Subcutaneous abdominal adipose tissue (tissue), 5 donors: ENCODE results near the gene ABCD3.
"Not testable (repeated sequence)": the region's sequence is repeated elsewhere in the genome, so short reads cannot be mapped to it uniquely, and the experiment has no call there.

Experiments
- H3K27ac ChIP-seq: one replicate; pipeline ENCODE4 v1.7.0; 2013; ENCODE audit warnings: low read depth, mild to moderate bottlenecking, inconsistent platforms, low read length, moderate library complexity
- H3K27me3 ChIP-seq, 5 donors: one replicate each; pipeline ENCODE4 v1.7.0; 2013; ENCODE audit warnings: low read length in 5 of 5, inconsistent platforms in 1 of 5; ENCODE audit not compliant: control insufficient read depth in 5 of 5, insufficient read depth in 4 of 5
- H3K36me3 ChIP-seq, 5 donors: one replicate each; pipeline ENCODE4 v1.7.0; 2013; ENCODE audit warnings: low read length in 5 of 5; ENCODE audit not compliant: control insufficient read depth in 5 of 5, insufficient read depth in 5 of 5
- H3K4me1 ChIP-seq, 5 donors: one replicate each; pipeline ENCODE4 v1.7.0; 2013; ENCODE audit warnings: low read length in 5 of 5, mild to moderate bottlenecking in 3 of 5, moderate library complexity in 1 of 5; ENCODE audit not compliant: control insufficient read depth in 5 of 5, insufficient read depth in 5 of 5
- H3K4me3 ChIP-seq, 5 donors: one replicate each; pipeline ENCODE4 v1.7.0; 2013; ENCODE audit warnings: low read length in 5 of 5, low read depth in 1 of 5
- H3K9ac ChIP-seq, 5 donors: one replicate each; pipeline ENCODE4 v1.7.0; 2013; ENCODE audit warnings: low read length in 5 of 5, mild to moderate bottlenecking in 4 of 5, moderate library complexity in 3 of 5
- H3K9me3 ChIP-seq, 5 donors: one replicate each; pipeline ENCODE4 v1.7.0; 2013; ENCODE audit warnings: low read length in 5 of 5; ENCODE audit not compliant: control insufficient read depth in 5 of 5
- donor health status: healthy.
- donor health status: healthy.
- donor health status: healthy.
- donor health status: healthy.
- donor health status: healthy.

The ABCD3 gene

DNA sequence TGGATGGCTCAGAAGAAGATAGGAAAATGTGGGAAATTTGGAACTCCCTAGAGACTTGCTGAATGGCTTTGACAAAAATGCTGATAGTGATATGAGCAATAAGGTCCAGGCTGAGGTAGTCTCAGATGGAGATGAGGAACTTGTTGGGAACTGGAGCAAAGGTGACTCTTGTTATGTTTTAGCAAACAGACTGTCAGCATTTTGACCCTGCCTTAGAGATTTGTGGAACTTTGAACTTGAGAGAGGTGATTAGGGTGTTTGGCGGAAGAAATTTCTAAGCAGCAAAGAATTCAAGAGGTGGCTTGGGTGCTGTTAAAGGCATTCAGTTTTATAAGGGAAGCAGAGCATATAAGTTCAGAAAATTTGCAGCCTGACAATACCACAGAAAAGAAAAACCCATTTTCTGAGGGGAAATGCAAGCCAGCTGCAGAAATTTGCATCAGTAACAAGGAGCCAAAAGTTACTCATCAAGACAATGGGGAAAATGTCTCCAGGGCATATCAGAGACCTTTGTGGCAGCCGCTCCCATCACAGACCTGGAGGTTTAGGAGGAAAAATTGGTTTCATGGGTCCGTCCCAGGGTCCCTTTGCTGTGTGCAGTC, 10.8 kb downstream of the ABCD3 start:
- not testable (repeated sequence) for H3K36me3 ChIP-seq, H3K9ac ChIP-seq, H3K4me3 ChIP-seq, H3K4me1 ChIP-seq, H3K27ac ChIP-seq, H3K9me3 ChIP-seq, H3K27me3 ChIP-seq

DNA sequence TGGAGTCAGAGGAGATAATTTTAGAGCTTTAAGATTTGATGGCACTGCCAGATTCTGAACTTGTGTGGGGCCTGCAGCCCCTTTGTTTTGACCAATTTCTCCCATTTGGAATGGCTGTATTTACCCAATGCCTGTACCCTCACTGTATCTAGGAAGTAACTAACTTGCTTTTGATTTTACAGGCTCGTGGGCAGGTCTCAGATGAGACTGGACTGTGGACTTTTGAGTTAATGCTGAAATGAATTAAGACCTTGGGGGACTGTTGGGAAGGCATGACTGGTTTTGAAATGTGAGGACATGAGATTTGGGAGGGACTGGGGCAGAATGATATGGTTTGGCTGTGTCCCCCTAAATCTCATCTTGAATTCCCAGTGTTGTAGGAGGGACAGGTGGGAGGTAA, 11.9 kb downstream of the ABCD3 start:
- not testable (repeated sequence) for H3K4me1 ChIP-seq, H3K27ac ChIP-seq, H3K9ac ChIP-seq, H3K4me3 ChIP-seq, H3K27me3 ChIP-seq, H3K36me3 ChIP-seq, H3K9me3 ChIP-seq

DNA sequence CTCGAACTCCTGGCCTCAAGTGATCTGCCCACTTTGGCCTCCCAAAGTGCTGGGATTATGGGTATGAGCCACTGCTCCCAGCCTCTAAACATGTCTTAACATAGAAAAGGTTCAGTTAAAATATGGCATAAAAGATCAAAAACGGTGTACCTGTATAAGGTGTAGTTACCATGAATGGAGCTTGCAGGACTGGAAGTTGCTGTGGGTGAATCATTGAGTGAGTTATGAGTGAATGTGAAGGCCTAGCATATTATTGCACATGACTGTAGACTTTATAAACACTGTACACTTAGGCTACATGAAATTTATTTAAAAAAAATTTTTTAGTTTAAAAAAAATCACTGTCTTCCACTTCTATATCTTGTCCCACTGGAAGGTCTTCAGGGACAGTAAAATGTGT, 15.7 kb downstream of the ABCD3 start:
- Histone ChIP-seq H3K9me3 (peaks cover 0 to 8% (median 3%) of the 10 kb centered on the region in 5 donors), H3K27me3 (no peaks in the 10 kb centered on the region), H3K9ac (no peak overlapping the region), H3K27ac (no peak overlapping the region), H3K36me3 (no peaks in the 10 kb centered on the region), H3K4me3 (no peak overlapping the region), H3K4me1 (peaks cover 0 to 3% (median 0%) of the 10 kb centered on the region in 5 donors)

DNA sequence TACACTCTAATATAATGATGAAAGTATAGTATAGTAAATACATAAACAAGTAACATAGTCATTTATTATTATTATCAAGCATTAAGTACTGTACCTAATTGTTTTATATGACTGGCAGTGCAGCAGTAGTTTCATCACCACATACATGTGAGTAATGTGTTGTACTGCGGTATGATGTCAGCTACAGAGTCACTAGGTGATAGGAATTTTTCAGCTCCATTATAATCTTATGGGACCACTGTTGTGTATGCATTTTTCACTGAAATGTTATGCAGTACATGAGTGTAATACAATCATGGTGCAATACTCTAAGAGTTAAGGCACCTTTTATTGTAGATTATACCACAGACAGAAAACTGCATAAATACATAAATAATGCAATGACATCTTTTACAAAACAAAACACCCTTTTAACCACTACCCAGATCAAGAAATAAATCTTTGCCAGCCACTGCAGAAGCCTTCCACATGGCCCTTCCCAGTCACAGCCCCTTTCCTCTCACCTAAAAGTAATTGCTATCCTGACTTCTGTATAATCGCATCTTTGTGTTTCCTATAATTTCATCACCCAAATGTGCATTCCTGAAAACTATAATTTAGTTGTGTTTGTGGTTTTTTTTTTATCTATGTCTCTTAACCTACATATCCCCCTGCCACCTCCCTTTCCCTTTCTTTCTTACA, 16.3 kb downstream of the ABCD3 start:
- Histone ChIP-seq H3K9me3 (peaks cover 0 to 8% (median 3%) of the 10 kb centered on the region in 5 donors), H3K36me3 (no peaks in the 10 kb centered on the region), H3K4me3 (no peak overlapping the region), H3K9ac (no peak overlapping the region), H3K27ac (no peak overlapping the region), H3K4me1 (peaks cover 0 to 4% (median 0%) of the 10 kb centered on the region in 5 donors), H3K27me3 (no peaks in the 10 kb centered on the region)

DNA sequence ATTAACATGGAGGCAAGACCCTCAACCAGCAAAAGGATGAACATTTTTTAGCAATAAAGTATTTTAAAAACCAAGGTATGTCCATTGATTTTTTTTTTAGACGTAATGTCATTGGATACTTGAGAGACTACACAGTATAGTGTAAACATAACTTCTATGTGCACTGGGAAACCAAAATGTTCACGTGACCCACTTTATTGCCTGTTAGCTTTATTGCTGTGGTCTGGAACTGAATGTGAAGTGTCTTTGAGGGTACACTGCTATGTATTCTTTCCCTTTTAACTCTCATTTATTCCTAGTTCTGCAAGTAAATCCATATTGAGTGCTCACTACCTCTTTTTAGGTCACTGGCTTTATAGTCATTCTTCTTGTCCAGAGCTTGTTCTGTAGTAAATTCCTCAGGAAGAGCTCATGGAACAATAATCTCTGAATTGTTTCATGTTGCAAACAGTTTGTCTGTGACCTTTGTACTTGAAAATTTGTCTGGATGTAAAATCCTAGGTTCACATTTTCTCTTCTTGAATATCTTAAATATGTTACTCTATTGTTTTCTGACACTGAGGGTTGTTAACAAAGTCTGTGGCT, 20.6 kb downstream of the ABCD3 start:
- Histone ChIP-seq H3K27ac (no peak overlapping the region), H3K9me3 (peaks cover 0 to 12% (median 5%) of the 10 kb centered on the region in 5 donors)

DNA sequence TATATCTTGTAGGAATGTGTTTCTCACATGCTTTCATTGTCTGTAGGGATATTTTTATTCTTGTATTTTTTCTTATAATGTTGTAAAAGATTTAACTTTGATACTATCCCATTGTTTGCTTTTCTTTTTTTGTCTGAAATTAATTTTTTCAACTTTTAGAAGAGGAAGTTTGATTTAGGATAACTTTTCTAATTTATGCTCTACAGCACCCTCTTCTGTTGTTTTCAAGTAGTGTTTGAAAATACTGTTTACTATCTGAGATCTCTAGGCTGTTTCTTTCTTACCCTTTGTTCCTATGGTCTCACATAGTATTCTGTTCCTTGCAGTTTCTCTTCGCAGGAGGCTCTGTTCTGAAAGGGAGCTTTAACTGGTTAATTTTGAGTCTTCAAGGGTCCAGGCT, 21.9 kb downstream of the ABCD3 start:
- no peaks in the 10 kb centered on the region for H3K36me3 ChIP-seq
- H3K9me3 ChIP-seq: peaks cover 0 to 17% (median 5%) of the 10 kb centered on the region in 5 donors
- H3K9ac ChIP-seq: no peak overlapping the region
- no peaks in the 10 kb centered on the region for H3K27me3 ChIP-seq
- H3K4me1 ChIP-seq: peaks cover 0 to 4% (median 0%) of the 10 kb centered on the region in 5 donors
- H3K4me3 ChIP-seq: no peak overlapping the region
- no peak overlapping the region for H3K27ac ChIP-seq

More for the DNA sequence above, 20.6 kb downstream of the ABCD3 start:
- H3K9ac ChIP-seq: no peak overlapping the region
- no peak overlapping the region for H3K4me3 ChIP-seq
- no peaks in the 10 kb centered on the region for H3K36me3 ChIP-seq
- peaks cover 0 to 4% (median 0%) of the 10 kb centered on the region in 5 donors for H3K4me1 ChIP-seq
- no peaks in the 10 kb centered on the region for H3K27me3 ChIP-seq

DNA sequence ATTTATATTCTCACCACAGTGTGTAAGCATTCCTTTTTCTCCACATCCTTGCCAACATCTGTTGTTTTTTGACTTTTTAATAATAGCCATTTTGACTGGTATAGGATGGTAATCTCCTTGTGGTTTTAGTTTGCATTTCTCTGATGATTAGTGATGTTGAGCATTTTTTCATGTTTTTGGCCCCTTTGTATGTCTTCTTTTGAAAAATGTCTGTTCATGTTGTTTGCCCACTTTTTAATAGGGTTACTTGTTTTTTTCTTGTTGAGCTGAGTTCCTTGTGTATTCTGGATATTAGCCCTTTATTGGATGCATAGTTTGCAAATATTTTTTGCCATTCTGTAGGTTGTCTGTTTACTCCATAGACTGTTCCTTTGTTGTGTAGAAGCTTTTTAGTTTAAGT, 24.9 kb downstream of the ABCD3 start:
- H3K4me3 ChIP-seq, H3K27ac ChIP-seq, H3K9ac ChIP-seq, H3K4me1 ChIP-seq, H3K36me3 ChIP-seq, H3K27me3 ChIP-seq: not testable (repeated sequence)
- peaks cover 0 to 20% (median 7%) of the 10 kb centered on the region in 5 donors for H3K9me3 ChIP-seq

DNA sequence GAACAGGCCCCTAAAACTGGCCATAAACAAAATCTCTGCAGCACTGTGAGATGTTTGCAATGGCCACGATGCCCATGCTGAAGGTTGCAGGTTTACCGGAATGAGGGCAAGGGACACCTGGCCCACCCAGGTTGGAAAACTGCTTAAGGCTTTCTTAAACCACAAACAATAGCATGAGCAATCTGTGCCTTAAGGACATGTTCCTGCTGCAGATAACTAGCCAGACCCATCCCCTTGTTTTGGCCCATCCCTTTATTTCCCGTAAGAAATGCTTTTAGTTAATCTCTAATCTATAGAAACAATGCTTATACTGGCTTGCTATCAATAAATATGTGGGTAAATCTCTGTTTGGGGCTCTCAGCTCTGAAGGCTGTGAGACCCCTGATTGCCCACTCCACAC, 26.6 kb downstream of the ABCD3 start:
- H3K27ac ChIP-seq, H3K4me1 ChIP-seq, H3K27me3 ChIP-seq, H3K4me3 ChIP-seq, H3K9ac ChIP-seq, H3K36me3 ChIP-seq: not testable (repeated sequence)
- H3K9me3 ChIP-seq: peaks cover 0 to 28% (median 14%) of the 10 kb centered on the region in 5 donors

DNA sequence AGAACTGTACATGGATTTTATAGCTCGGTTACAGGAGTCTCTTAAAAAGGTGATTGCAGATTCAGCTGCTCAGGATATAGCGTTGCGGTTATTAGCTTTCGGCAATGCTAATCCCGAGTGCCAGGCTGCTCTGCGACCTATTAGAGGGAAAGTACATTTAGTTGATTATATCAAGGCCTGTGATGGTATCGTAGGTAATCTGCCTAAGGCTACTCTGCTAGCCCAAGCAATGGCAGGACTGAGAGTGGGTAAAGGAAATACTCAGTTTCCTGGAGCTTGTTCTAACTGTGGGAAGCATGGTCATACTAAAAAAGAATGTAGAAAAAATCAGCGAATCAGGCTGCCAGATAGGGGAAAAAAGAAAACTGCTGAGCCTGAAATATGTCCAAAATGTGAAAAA, 27.5 kb downstream of the ABCD3 start:
- not testable (repeated sequence) for H3K4me1 ChIP-seq, H3K9ac ChIP-seq, H3K27me3 ChIP-seq, H3K4me3 ChIP-seq, H3K27ac ChIP-seq
- peaks cover 0 to 33% (median 18%) of the 10 kb centered on the region in 5 donors for H3K9me3 ChIP-seq
- H3K36me3 ChIP-seq: peaks cover 10 to 16% (median 11%) of the 10 kb centered on the region in 5 donors

DNA sequence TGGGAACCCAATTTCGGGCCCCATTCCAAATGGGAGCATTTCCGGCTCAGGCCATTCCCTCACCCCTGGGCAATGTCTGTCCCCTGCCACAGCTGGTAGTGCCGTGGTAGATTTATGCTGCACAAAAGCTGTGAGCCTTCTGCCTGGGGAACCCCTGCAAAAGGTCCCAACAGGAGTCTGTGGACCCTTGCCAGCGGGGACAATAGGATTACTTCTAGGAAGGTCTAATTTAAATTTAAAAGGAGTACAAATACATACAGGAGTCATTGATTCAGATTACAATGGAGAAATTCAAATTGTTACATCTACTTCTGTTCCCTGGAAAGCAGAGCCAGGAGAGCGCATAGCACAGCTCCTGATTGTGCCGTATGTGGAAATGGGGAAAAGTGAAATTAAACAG, 28.0 kb downstream of the ABCD3 start:
- Histone ChIP-seq H3K9me3 (peaks cover 0 to 35% (median 18%) of the 10 kb centered on the region in 5 donors), H3K36me3 (peaks cover 10 to 17% (median 11%) of the 10 kb centered on the region in 5 donors)
- H3K4me1 ChIP-seq, H3K27me3 ChIP-seq, H3K9ac ChIP-seq, H3K4me3 ChIP-seq, H3K27ac ChIP-seq: not testable (repeated sequence)
